Measurements from ENCODE around the gene PNP. TPM values are rescaled to one million over a fixed set of nuclear protein-coding genes. Genes with fewer than 3 reads are reported as not detected.

The PNP gene
- total and polyA plus RNA-seq, 2 experiments from 2014 or later: 15.6 to 22.2 TPM

DNA sequence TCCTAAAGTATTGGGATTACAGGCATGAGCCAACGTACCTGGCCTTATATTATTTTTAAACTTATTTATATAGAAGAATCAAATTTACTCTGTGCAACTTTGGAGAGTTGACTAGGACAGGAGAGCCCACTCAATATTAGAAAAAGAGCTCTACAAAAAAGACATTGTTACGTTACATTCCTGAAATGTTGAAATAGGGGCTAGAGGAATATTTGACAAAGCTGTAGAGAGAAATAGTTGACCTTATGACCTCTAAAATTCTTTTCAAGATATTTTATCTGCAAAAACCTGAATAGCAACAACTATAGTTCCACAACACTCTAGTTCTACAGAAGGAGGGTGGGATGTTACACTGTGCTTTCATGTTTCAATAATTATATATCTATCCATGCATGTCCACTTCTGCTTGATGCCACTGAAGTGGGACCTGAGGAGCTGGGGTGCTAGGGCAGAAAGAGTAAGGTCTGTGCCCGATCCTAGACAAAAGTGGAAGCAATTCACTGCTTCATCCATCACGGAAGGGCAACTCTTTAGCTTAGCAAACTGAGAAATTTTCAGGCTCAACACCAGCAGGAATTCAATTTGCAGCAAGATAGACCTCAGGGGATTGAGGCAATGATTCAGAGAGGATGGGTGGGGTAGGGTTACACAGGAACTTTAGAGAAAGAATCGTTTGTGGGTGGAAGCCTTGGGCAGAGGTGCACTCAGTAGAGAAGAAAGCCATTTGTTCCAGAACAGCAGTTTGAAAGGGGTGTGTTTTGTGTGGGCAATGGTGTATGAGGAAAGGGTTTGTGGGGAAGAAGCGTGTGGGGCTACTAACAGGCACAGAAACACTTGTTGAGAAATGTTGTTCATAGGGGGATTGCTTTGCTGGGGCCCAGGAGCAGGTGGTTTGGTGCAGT lies 20.1 kb downstream of the PNP start:
- Histone ChIP-seq H3K9me3 (ENCODE audit: low read depth) (no peaks in the 10 kb centered on the region), H3K27me3 (no peaks in the 10 kb centered on the region), H3K4me1 (ENCODE audit: low read depth) (peaks cover 3% of the 10 kb centered on the region), H3K36me3 (no peaks in the 10 kb centered on the region), H3K4me3 (no peak overlapping the region), H3K27ac (no peak overlapping the region)
- TF ChIP-seq, protein P1, sequence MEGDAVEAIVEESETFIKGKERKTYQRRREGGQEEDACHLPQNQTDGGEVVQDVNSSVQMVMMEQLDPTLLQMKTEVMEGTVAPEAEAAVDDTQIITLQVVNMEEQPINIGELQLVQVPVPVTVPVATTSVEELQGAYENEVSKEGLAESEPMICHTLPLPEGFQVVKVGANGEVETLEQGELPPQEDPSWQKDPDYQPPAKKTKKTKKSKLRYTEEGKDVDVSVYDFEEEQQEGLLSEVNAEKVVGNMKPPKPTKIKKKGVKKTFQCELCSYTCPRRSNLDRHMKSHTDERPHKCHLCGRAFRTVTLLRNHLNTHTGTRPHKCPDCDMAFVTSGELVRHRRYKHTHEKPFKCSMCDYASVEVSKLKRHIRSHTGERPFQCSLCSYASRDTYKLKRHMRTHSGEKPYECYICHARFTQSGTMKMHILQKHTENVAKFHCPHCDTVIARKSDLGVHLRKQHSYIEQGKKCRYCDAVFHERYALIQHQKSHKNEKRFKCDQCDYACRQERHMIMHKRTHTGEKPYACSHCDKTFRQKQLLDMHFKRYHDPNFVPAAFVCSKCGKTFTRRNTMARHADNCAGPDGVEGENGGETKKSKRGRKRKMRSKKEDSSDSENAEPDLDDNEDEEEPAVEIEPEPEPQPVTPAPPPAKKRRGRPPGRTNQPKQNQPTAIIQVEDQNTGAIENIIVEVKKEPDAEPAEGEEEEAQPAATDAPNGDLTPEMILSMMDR (IDR thresholded peaks at IDR 0.05; ENCODE audit: low read depth, low read length): no peak
- DNase-seq (ENCODE audit: low read depth in 1 of 2, low spot score in 1 of 2): no peak

GRCh38 chr14:20490563-20490962 lies 21.4 kb downstream of the PNP start:
- DNase-seq (ENCODE audit: low read depth in 1 of 2, low spot score in 1 of 2): no peak
- H3K27ac ChIP-seq: no peak overlapping the region
- H3K4me3 ChIP-seq: no peak overlapping the region
- TF ChIP-seq, protein P1 (IDR thresholded peaks at IDR 0.05; ENCODE audit: low read depth, low read length): no peak
- no peaks in the 10 kb centered on the region for H3K27me3 ChIP-seq
- H3K36me3 ChIP-seq: no peaks in the 10 kb centered on the region
- H3K4me1 ChIP-seq (ENCODE audit: low read depth): no peaks in the 10 kb centered on the region
- no peaks in the 10 kb centered on the region for H3K9me3 ChIP-seq (ENCODE audit: low read depth)

- H3K4me3 ChIP-seq: no peak overlapping the region
- no peak for DNase-seq (ENCODE audit: low read depth in 1 of 2, low spot score in 1 of 2)
Measured at GRCh38 chr14:20492486-20492885, 23.3 kb downstream of the PNP start.

DNA sequence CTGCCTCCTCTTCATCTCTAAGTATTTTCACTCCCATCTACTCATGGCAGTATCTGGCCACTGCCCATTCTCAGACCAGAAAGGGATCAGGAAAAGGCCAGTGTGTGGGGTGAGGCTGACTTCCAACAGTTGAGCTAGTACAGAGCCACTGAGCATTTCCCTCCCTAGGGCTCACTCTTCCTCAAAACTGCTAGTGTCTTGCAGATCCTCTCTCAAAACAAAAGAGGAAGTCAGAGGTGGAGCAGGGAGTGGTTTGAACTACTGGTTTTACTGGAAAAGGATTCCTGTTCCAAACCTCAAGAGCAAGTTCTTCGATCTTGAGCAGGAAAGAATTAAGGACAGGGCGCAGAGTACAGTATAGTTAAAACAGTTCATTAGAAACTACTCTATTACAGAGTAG lies 24.4 kb downstream of the PNP start:
- Histone ChIP-seq H3K9me3 (ENCODE audit: low read depth) (no peaks in the 10 kb centered on the region), H3K27ac (no peak overlapping the region), H3K4me1 (ENCODE audit: low read depth) (no peaks in the 10 kb centered on the region), H3K4me3 (no peak overlapping the region), H3K36me3 (no peaks in the 10 kb centered on the region), H3K27me3 (no peaks in the 10 kb centered on the region)
- TF ChIP-seq, protein P1 (IDR thresholded peaks at IDR 0.05; ENCODE audit: low read depth, low read length): no peak
- DNase-seq (ENCODE audit: low read depth in 1 of 2, low spot score in 1 of 2): no peak

More at GRCh38 chr14:20492486-20492885, 23.3 kb downstream of the PNP start:
- TF ChIP-seq, protein P1 (IDR thresholded peaks at IDR 0.05; ENCODE audit: low read depth, low read length): no peak
- no peak overlapping the region for H3K27ac ChIP-seq
- H3K36me3 ChIP-seq: no peaks in the 10 kb centered on the region
- no peaks in the 10 kb centered on the region for H3K4me1 ChIP-seq (ENCODE audit: low read depth)
- H3K27me3 ChIP-seq: no peaks in the 10 kb centered on the region
- H3K9me3 ChIP-seq (ENCODE audit: low read depth): no peaks in the 10 kb centered on the region

DNA sequence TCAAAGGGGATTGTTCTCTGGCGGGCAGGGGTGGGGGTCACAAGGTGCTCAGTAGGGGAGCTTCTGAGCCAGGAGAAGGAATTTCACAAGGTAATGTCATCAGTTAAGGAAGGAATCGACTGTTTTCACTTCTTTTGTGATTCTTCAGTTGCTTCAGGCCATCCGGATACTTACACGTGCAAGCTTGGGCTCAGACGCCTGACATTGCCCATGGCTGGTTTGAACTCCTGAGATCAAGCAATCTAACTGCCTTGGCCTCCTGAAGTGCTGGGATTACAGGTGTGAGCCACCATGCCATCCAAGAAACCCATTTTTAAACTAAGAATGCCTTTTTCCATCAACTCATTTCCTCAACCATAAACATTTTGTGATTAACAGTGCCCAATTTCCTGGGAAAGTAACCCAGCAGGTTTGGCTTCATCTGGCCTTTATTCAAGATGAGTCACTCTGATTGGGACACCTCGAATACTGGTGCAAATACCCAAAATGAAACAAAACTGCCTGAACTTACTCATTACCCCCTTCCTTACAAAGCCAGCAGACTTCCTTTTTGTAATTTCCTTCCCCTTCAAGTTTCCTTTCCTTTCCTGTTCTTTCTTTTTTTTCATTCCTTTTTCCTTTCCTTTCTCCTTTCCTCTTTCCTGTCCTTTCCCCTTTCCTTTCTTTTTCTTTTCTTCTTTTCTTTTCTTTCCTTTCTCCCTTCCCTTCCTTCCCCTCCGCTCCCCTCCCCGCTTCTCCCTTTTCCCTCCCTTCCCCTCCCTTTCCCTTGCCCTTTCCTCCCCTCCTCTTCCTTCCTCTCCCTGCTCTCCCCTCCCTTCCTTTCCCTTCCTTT lies 25.9 kb downstream of the PNP start:
- H3K9me3 ChIP-seq (ENCODE audit: low read depth): no peaks in the 10 kb centered on the region
- TF ChIP-seq, protein P1 (IDR thresholded peaks at IDR 0.05; ENCODE audit: low read depth, low read length): no peak
- no peaks in the 10 kb centered on the region for H3K36me3 ChIP-seq
- no peaks in the 10 kb centered on the region for H3K27me3 ChIP-seq
- H3K4me1 ChIP-seq (ENCODE audit: low read depth): no peaks in the 10 kb centered on the region
- peak in 1 of 2 donors; percentile 56 for DNase-seq (ENCODE audit: low read depth in 1 of 2, low spot score in 1 of 2)
- H3K27ac ChIP-seq: no peak overlapping the region
- H3K4me3 ChIP-seq: no peak overlapping the region
